NCI-H128 (cell line): ENCODE data around the gene ST3GAL6.

ENCODE experiments used
- DNase-seq: peaks from one replicate; lab custom pipeline; 2025; ENCODE audit not compliant: unreplicated experiment; lab: John Stamatoyannopoulos, UW

The ST3GAL6 gene

GRCh38 chr3:98775459-98776139 is 12.5 kb downstream of the ST3GAL6 start:
- DNase-seq, result no peak

GRCh38 chr3:98776140-98776493 is 13.0 kb downstream of the ST3GAL6 start:
- no peak for DNase-seq

- DNase-seq, result no peak
These were observed 14.1 kb downstream of the ST3GAL6 start for GRCh38 chr3:98777286-98777685.

- no peak for DNase-seq
These were observed 14.7 kb downstream of the ST3GAL6 start for GRCh38 chr3:98777801-98778220.

GRCh38 chr3:98778383-98778782 is 15.2 kb downstream of the ST3GAL6 start:
- DNase-seq, result no peak

- DNase-seq, result no peak
These were observed 15.8 kb downstream of the ST3GAL6 start for GRCh38 chr3:98778852-98779413.

- no peak for DNase-seq
These were observed 16.6 kb downstream of the ST3GAL6 start for GRCh38 chr3:98779541-98780335.

- no peak for DNase-seq
These were observed 17.2 kb downstream of the ST3GAL6 start for GRCh38 chr3:98780343-98780742.

GRCh38 chr3:98782824-98783500 is 19.8 kb downstream of the ST3GAL6 start:
- no peak for DNase-seq

- DNase-seq, result no peak
These were observed 20.9 kb downstream of the ST3GAL6 start for GRCh38 chr3:98784042-98784441.

GRCh38 chr3:98784666-98785600 is 21.8 kb downstream of the ST3GAL6 start:
- DNase-seq, result no peak

GRCh38 chr3:98786364-98787006 is 23.3 kb downstream of the ST3GAL6 start:
- no peak for DNase-seq

- DNase-seq, result no peak
These were observed 24.0 kb downstream of the ST3GAL6 start for GRCh38 chr3:98787181-98787580.

GRCh38 chr3:98788651-98789050 is 25.5 kb downstream of the ST3GAL6 start:
- no peak for DNase-seq

GRCh38 chr3:98791341-98792325 is 28.5 kb downstream of the ST3GAL6 start:
- DNase-seq, result no peak

- DNase-seq, result no peak
These were observed 30.8 kb downstream of the ST3GAL6 start for GRCh38 chr3:98793971-98794370.

GRCh38 chr3:98796334-98796733 is 33.2 kb downstream of the ST3GAL6 start:
- DNase-seq, result no peak

- DNase-seq, result no peak
These were observed 34.8 kb downstream of the ST3GAL6 start for GRCh38 chr3:98797905-98798304.

- no peak for DNase-seq
These were observed 35.7 kb downstream of the ST3GAL6 start for GRCh38 chr3:98798820-98799219.
